Kidney (tissue), 14 donors: ENCODE results near the gene TSHZ2. TPM values are rescaled to one million over a fixed set of nuclear protein-coding genes. Genes with fewer than 3 reads are reported as not detected.

Source experiments
- DNase-seq, 5 donors: peaks; one replicate each; pipeline ENCODE4 v3.0.0-alpha.2; 2013 to 2020
- FAIRE-seq: peaks from 2 replicates; lab custom pipeline; 2012; peaks lifted over from hg19 to GRCh38; lab: Jason Lieb, UNC
- H3K27ac ChIP-seq, 2 donors: one replicate each; pipeline ENCODE4 v1.7.0; 2013; ENCODE audit warnings: low read depth in 2 of 2, low read length in 2 of 2, inconsistent platforms in 1 of 2
- H3K27me3 ChIP-seq: one replicate; pipeline ENCODE4 v1.7.1; 2013; ENCODE audit warnings: low read length, inconsistent platforms; ENCODE audit not compliant: control insufficient read depth, insufficient read depth
- H3K36me3 ChIP-seq, 3 donors: one replicate each; pipeline versions ENCODE4 v1.7.0 to v1.7.1; 2013; ENCODE audit warnings: low read length in 3 of 3, control low read depth in 1 of 3, inconsistent platforms in 1 of 3; ENCODE audit not compliant: insufficient read depth in 3 of 3, control insufficient read depth in 2 of 3
- H3K4me1 ChIP-seq, 3 donors: one replicate each; pipeline versions ENCODE4 v1.7.0 to v1.7.1; 2013; ENCODE audit warnings: low read length in 3 of 3, inconsistent platforms in 1 of 3, low read depth in 1 of 3; ENCODE audit not compliant: control insufficient read depth in 2 of 3, insufficient read depth in 2 of 3
- H3K4me3 ChIP-seq, 3 donors: one replicate each; pipeline versions ENCODE4 v1.7.0 to v1.8.1; 2013; ENCODE audit warnings: low read length in 3 of 3, control low read depth in 1 of 3, inconsistent platforms in 1 of 3
- H3K9ac ChIP-seq, 3 donors: one replicate each; pipeline versions ENCODE4 v1.7.0 to v1.7.1; 2013; ENCODE audit warnings: low read length in 3 of 3, control low read depth in 1 of 3, inconsistent platforms in 1 of 3
- H3K9me3 ChIP-seq, 3 donors: one replicate each; pipeline versions ENCODE4 v1.7.0 to v1.7.1; 2013; ENCODE audit warnings: low read length in 3 of 3, control low read depth in 1 of 3, inconsistent platforms in 1 of 3; ENCODE audit not compliant: control insufficient read depth in 2 of 3, insufficient read depth in 1 of 3
- intact Hi-C: fragments of 100-400 bp; cut with DNase I; formaldehyde crosslinking; loops from one replicate; pipeline ENCODE4 v1.11.1; 2022
- polyA plus RNA-seq: library from polyadenylated mRNA; stranded (reverse); fragments of 350-450 nt; fragmentation: Illumina TruSeq; extraction: RNeasy Lipid Tissue Mini Kit (QIAGEN cat#74804); gene quantifications from one replicate; pipeline ENCODE4 v1.2.3, GENCODE V29; 2014; ENCODE audit warnings: low read depth, low replicate concordance; ENCODE audit not compliant: insufficient read depth
- total RNA-seq: library from RNA; stranded (reverse); fragmentation: NEBNext Ultra II Directional; extraction: Animal tissue kit (Norgen Biotek cat#: 25700); gene quantifications from one replicate; pipeline ENCODE4 v1.2.1, GENCODE V29; 2021
- TF ChIP-seq, protein P1 (sequence below): IDR thresholded peaks from 3 replicates; pipeline ENCODE4 v1.5.1; 2012; ENCODE audit warnings: mild to moderate bottlenecking, moderate library complexity, borderline replicate concordance; ENCODE audit not compliant: insufficient read depth; ENCODE audit errors: extremely low read depth
- donor health status: control.
- donor health status: control.
- donor health status: control.
- donor health status: control.
- donor health status: control.
- donor health status: DM: yes; HTN: yes; CAD: no.
- donor health status: Normal renal cell carcinoma (clear cell type).

The TSHZ2 gene
- total and polyA plus RNA-seq, 2 donors from 2014 or later, result 0.86 to 15.5 TPM

DNA sequence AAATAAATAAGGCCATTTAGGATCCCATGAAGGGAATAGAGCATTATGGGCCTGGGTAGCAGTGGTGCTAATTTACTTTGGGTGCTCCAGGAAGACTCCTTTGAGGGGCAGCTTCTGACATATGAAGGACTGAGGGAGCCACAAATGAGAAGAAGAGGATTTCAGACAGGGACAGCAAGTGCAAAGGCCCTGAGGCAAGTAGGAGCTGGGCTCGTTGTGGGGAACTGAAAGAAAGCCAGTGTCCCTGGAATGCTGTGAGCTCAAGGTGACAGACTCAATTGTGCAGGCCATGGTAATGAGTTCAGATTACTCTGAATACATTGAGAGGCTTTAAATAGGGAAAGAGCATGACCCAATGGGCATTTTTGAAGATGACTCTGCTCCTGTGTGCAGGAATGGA lies 307.6 kb downstream of the TSHZ2 start:
- Histone ChIP-seq H3K9ac (no peak overlapping the region), H3K27me3 (no peaks in the 10 kb centered on the region), H3K4me3 (no peak overlapping the region), H3K27ac (no peak overlapping the region), H3K36me3 (no peaks in the 10 kb centered on the region), H3K4me1 (no peaks in the 10 kb centered on the region), H3K9me3 (no peaks in the 10 kb centered on the region)
- TF ChIP-seq, protein P1, sequence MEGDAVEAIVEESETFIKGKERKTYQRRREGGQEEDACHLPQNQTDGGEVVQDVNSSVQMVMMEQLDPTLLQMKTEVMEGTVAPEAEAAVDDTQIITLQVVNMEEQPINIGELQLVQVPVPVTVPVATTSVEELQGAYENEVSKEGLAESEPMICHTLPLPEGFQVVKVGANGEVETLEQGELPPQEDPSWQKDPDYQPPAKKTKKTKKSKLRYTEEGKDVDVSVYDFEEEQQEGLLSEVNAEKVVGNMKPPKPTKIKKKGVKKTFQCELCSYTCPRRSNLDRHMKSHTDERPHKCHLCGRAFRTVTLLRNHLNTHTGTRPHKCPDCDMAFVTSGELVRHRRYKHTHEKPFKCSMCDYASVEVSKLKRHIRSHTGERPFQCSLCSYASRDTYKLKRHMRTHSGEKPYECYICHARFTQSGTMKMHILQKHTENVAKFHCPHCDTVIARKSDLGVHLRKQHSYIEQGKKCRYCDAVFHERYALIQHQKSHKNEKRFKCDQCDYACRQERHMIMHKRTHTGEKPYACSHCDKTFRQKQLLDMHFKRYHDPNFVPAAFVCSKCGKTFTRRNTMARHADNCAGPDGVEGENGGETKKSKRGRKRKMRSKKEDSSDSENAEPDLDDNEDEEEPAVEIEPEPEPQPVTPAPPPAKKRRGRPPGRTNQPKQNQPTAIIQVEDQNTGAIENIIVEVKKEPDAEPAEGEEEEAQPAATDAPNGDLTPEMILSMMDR, result no peak
- no peak for DNase-seq
- no peak for FAIRE-seq
- intact Hi-C loops, result no loop called here

DNA sequence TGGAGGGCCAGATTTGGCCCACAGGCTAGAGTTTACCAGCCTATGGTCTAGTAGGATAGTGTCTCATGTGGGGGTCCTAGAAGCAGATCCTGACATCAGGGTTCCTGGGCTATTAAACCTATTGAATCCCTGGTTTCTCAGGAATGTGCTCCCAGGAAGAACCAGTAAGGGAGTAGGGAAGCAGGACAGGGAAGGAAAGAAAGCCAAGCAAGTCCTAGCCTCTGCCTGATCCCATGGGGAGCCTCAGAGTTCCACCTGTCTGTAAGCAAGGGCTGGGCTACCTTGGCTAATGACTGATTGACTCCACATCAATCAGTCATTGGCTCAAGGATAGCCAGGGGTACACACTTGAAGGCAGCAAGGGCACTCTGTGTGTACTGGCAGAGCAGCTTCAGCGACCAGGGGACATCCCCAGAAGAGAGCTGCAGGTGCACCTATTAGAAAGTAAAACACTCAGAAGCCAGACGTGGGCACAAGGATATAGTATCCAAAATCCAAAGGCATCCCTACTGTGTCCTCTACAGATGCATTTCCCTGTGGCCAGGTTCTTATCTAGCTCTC lies 309.5 kb downstream of the TSHZ2 start:
- intact Hi-C loops, result no loop called here
- Histone ChIP-seq H3K9ac (no peak overlapping the region), H3K9me3 (no peaks in the 10 kb centered on the region), H3K27me3 (no peaks in the 10 kb centered on the region), H3K27ac (no peak overlapping the region), H3K4me1 (no peaks in the 10 kb centered on the region), H3K36me3 (no peaks in the 10 kb centered on the region), H3K4me3 (no peak overlapping the region)
- DNase-seq (no peak), FAIRE-seq (no peak)
- TF ChIP-seq, protein P1, result no peak

DNA sequence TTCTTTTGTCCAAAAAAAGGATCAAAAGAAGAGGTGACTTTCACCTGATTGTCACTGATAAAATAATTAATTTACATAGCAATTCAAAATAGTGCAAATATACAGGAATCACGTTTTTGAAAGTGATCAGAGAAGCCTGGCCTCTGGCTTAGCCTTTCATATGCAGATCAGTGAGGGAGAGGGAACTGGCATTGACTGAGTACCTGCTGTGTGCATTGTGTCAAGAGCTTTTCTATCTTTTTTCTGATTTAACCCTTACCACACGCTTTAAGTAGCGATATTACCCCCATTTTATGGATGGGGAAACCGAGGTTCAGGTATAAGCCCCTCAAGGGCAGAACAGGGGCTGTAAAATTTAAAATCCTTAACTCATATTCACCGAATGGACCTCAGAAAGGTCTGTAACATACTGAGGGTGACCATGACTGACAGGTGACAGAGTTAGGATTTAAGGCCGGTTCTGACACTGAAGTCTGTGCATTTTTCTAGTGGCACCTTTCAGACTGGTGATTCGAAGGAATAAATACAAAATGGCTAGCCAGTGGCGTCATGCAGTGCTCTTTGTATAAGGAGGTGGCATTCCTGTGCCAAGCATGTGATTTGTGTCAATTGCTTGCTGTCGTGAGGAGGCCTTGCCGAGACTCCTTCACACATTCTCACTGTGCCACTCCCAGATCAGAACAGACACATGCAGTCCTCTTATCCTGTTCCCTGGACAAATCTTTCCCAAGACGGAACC lies 310.2 kb downstream of the TSHZ2 start:
- TF ChIP-seq, protein P1, result no peak
- DNase-seq, result no peak
- Histone ChIP-seq H3K4me3 (no peak overlapping the region), H3K27me3 (no peaks in the 10 kb centered on the region), H3K27ac (no peak overlapping the region), H3K9me3 (no peaks in the 10 kb centered on the region), H3K36me3 (no peaks in the 10 kb centered on the region), H3K4me1 (no peaks in the 10 kb centered on the region), H3K9ac (no peak overlapping the region)
- no peak for FAIRE-seq
- intact Hi-C loops, result no loop called here

DNA sequence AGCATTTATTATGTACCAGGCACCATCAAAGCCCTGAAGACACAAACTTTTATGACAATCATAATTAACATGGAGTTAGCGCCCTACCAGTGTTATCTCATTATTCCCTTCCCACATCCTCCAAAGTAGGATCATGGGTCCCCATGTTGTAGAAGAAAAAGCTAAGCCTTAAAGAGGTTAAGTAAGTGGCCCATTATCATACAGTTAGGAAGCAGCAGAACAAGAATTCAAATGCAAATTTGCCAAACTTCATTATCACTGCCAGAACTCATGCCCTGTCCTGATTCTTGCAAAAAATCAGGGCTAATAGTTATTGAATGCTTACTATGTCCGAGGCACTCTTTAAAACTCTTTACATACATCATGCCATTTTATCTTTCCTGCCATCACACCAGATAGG lies 310.9 kb downstream of the TSHZ2 start:
- H3K4me3 ChIP-seq, result no peak overlapping the region
- FAIRE-seq (no peak), DNase-seq (no peak)
- intact Hi-C loops, result no loop called here
- H3K27ac ChIP-seq, result no peak overlapping the region
- H3K9ac ChIP-seq, result no peak overlapping the region
- TF ChIP-seq, protein P1, result no peak
- H3K27me3 ChIP-seq, result no peaks in the 10 kb centered on the region
- no peaks in the 10 kb centered on the region for H3K9me3 ChIP-seq
- no peaks in the 10 kb centered on the region for H3K36me3 ChIP-seq
- no peaks in the 10 kb centered on the region for H3K4me1 ChIP-seq
